ENCODE results near the gene SPAAR.
"Not testable (repeated sequence)": the region's sequence is repeated elsewhere in the genome, so short reads cannot be mapped to it uniquely, and the experiment has no call there.

DNA sequence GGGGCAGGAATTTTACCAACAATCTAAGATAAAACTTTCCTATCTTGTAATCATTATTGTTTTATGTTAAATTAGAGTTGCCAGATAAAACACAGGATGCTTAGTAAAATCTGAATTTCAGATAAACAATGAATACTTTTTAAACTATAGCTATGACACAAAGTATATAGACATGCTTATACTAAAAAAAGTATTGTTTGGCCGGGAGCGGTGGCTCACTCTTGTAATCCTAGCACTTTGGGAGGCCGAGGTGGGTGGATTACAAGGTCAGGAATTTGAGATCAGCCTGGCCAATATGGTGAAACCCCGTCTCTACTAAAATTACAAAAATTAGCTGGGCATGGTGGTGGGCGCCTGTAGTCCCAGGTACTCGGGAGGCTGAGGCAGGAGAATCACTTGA is 24.8 kb downstream of the SPAAR start:
- not testable (repeated sequence) for TF ChIP-seq POLR2AphosphoS5 (IDR thresholded peaks at IDR 0.05; ENCODE audit: borderline replicate concordance, low read depth, low read length); EZH2 (IDR thresholded peaks at IDR 0.05)

All from SK-N-MC (cell line).